Aorta (tissue), 5 donors: Measurements from ENCODE around the gene PTPRN2. TPM values are rescaled to one million over a fixed set of nuclear protein-coding genes. Genes with fewer than 3 reads are reported as not detected.
"Not testable (repeated sequence)": the region's sequence is repeated elsewhere in the genome, so short reads cannot be mapped to it uniquely, and the experiment has no call there.

ENCODE experiments used
- ATAC-seq: fragments of 200-7000 bp; cut with Tn5 transposase; one replicate; pipeline ENCODE4 v1.9.1; 2022; ENCODE audit warnings: moderate library complexity; ENCODE audit not compliant: low FRiP score
- DNase-seq, 2 donors: peaks; one replicate each; pipeline ENCODE4 v3.0.0-alpha.2; 2020
- H3K27ac ChIP-seq, 2 donors: one replicate each; pipeline ENCODE4 v1.5.1; 2013; ENCODE audit warnings: low read length in 2 of 2, mild to moderate bottlenecking in 2 of 2, moderate library complexity in 2 of 2, control low read depth in 1 of 2, inconsistent platforms in 1 of 2, low read depth in 1 of 2
- H3K27me3 ChIP-seq, 2 donors: one replicate each; pipeline ENCODE4 v1.6.1; 2013; ENCODE audit warnings: control low read depth in 1 of 2, low read length in 1 of 2, mild to moderate bottlenecking in 1 of 2, moderate library complexity in 1 of 2; ENCODE audit not compliant: insufficient read depth in 2 of 2, control insufficient read depth in 1 of 2
- H3K36me3 ChIP-seq, 2 donors: one replicate each; pipeline ENCODE4 v1.6.1; 2013; ENCODE audit warnings: control low read depth in 1 of 2, low read length in 1 of 2, mild to moderate bottlenecking in 1 of 2; ENCODE audit not compliant: insufficient read depth in 2 of 2, control insufficient read depth in 1 of 2
- H3K4me1 ChIP-seq, 2 donors: one replicate each; pipeline ENCODE4 v1.6.1; 2013; ENCODE audit warnings: low read length in 2 of 2, control low read depth in 1 of 2, mild to moderate bottlenecking in 1 of 2, moderate library complexity in 1 of 2; ENCODE audit not compliant: insufficient read depth in 2 of 2, control insufficient read depth in 1 of 2
- H3K4me3 ChIP-seq, 2 donors: one replicate each; pipeline ENCODE4 v1.5.1; 2013; ENCODE audit warnings: low read length in 2 of 2, control low read depth in 1 of 2, mild to moderate bottlenecking in 1 of 2
- H3K9me3 ChIP-seq: one replicate; pipeline ENCODE4 v1.6.1; 2013; ENCODE audit warnings: mild to moderate bottlenecking, low read length; ENCODE audit not compliant: control insufficient read depth
- WGBS, 2 donors: extraction: QIAGEN DNeasy Blood & Tissue Kit; methylation state at CpG; one replicate each; pipeline ENCODE4 v1.1.7; 2013; 5-methylcytosine and 5-hydroxymethylcytosine counted together
- intact Hi-C, 2 donors: fragments of 100-400 bp; cut with DNase I; formaldehyde crosslinking; loops; one replicate each; pipeline versions ENCODE4 v1.14.2 to v1.15.0; 2022
- polyA plus RNA-seq, 2 donors: library from polyadenylated mRNA; stranded (reverse); fragments of 200-250 nt; gene quantifications; one replicate each; pipeline ENCODE4 v1.2.3, GENCODE V29; 2013
- total RNA-seq, 2 donors: library from RNA; stranded (reverse); fragmentation: NEBNext Ultra II Directional; extraction: Animal tissue kit (Norgen Biotek cat#: 25700); gene quantifications; one replicate each; pipeline ENCODE4 v1.2.1, GENCODE V29; 2021
- donor health status: healthy with polysubstance abuse.
- donor health status: Bipolar disorder and iron deficiency.
- donor health status: DM: no; HTN: no; CAD: no.
- donor health status: DM: no; HTN: no; CAD: no.
- donor health status: DM: yes; HTN: yes; CAD: no.

Gene PTPRN2
- total and polyA plus RNA-seq, 4 donors = 0.67 to 3.3 (median 1.4) TPM

DNA sequence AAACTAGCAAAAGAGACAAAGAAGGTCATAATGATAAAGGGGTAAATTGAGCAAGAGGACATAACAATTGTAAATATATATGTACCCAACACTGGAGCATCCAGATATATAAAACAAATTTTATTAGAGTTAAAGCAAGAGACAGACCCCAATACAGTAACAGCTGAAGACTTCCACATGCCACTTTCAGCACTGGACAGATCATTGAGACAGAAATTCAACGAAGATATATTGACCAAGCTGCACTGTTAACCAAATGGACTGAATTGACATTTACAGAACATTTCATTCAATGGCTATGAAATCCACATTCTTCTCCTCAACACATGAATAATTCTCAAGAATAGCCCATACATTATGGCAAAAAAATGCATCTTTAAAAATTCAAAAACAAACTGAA, 378.2 kb downstream of the PTPRN2 start:
- Histone ChIP-seq H3K27me3 (no peaks in the 10 kb centered on the region), H3K27ac (no peak overlapping the region), H3K36me3 (no peaks in the 10 kb centered on the region), H3K4me3 (no peak overlapping the region), H3K4me1 (no peaks in the 10 kb centered on the region), H3K9me3 (peaks cover 6% of the 10 kb centered on the region)
- DNase-seq (no peak), ATAC-seq (no peak)
- WGBS, 2 donors = 70 to 77% methylated on average over 1 of the region's 1 CpG
- intact Hi-C loops = no loop called here

DNA sequence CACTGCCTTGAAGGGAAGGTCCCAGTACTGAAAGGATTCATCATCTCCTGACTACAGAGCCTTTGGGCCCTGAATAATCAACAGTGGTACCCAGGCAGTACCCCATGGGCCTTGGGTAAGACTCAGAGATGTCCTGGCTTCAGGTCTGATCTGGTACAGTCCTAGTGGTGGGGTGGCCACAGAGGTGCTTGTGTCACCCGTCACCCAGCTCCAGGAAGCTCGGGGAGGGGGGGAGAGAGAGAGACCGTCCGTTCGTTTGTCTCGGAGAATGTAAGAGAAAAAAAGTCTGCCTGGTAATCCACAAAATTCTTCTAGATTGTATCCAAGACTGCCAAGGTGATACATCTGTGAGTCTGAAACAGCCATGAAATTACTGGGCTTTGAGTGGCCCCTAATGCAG, 381.3 kb downstream of the PTPRN2 start:
- Histone ChIP-seq H3K4me3 (no peak overlapping the region), H3K27ac (no peak overlapping the region), H3K9me3 (peaks cover 6% of the 10 kb centered on the region), H3K4me1 (no peaks in the 10 kb centered on the region), H3K27me3 (no peaks in the 10 kb centered on the region), H3K36me3 (no peaks in the 10 kb centered on the region)
- intact Hi-C loops = no loop called here
- WGBS, 2 donors = 80% methylated on average over 6 of the region's 6 CpGs
- DNase-seq (no peak), ATAC-seq (no peak)

DNA sequence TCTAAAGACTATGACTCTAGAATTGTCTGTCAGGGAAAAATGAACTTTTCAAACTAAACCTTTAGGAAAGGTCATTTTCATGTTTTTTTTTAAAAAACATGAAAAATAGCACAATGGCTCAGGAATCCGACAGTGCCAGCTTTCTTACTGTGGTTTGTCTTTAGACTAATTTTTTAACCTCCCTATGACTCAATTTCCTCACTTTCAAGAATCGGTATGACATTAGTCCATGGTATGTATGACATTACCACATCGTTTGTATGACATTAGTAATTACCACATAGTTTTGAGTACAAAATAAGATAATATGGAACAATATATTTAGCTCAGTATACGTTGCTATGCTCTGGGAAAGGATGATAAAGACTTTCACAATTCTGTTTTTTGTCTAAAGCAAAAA, 383.2 kb downstream of the PTPRN2 start:
- ATAC-seq = no peak
- intact Hi-C loops = no loop called here
- WGBS, 2 donors = 55 to 63% methylated on average over 4 of the region's 4 CpGs
- Histone ChIP-seq H3K36me3 (no peaks in the 10 kb centered on the region), H3K9me3 (peaks cover 6% of the 10 kb centered on the region), H3K4me1 (no peaks in the 10 kb centered on the region), H3K4me3 (no peak overlapping the region), H3K27ac (no peak overlapping the region), H3K27me3 (no peaks in the 10 kb centered on the region)
- DNase-seq = no peak

DNA sequence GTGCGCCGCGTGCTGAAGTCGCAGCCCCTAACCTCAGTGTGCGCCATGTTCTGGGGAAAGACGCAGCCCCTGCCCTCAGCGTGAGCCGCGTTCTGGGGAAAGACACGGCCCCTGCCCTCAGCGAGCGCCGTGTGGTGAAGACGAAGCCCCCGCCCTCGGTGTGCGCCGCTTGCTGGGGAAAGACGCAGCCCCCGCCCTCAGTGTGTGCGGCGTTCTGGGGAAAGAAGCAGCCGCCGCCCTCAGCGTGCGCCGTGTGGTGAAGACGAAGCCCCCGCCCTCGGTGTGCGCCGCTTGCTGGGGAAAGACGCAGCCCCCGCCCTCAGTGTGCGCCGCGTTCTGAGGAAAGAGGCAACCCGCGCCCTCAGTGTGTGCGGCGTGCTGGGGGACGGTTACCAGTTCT, 383.7 kb downstream of the PTPRN2 start:
- DNase-seq, H3K27me3 ChIP-seq, H3K9me3 ChIP-seq, H3K4me3 ChIP-seq, H3K36me3 ChIP-seq, H3K4me1 ChIP-seq, intact Hi-C loops, ATAC-seq, H3K27ac ChIP-seq: not testable (repeated sequence)
- 11 to 15% methylated on average over 42 of the region's 42 CpGs for WGBS, 2 donors

DNA sequence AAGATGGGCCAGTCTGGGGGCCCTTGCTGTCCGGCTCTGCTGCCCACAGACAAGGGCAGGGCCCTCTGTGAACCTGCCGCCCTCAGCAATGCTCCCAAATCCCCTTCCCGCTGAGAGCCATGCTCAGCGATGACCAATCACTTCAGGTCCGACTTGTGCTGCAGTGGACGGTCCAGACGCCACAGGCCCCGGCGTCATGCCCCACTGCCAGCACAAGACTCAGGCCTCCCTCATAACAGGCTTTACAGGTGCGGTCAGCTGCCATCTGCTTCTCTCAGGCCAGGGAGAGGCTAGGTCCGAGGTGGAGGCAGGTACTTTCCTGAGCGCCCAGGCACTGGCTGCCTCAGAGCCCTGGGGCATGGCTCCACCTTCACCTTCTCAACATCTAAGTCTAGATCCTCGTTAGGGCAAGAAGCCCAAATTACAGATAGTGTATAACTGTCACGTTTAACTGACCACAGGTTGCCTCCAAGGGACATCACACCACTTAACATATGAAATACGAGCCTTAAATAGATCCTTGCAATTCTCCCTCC, 393.2 kb downstream of the PTPRN2 start:
- no peak overlapping the region for H3K4me3 ChIP-seq
- H3K4me1 ChIP-seq = no peaks in the 10 kb centered on the region
- H3K27me3 ChIP-seq = no peaks in the 10 kb centered on the region
- H3K36me3 ChIP-seq = no peaks in the 10 kb centered on the region
- peaks cover 2% of the 10 kb centered on the region for H3K9me3 ChIP-seq
- no peak overlapping the region for H3K27ac ChIP-seq
- WGBS, 2 donors = 83% methylated on average over 15 of the region's 15 CpGs
- no peak for DNase-seq
- ATAC-seq = no peak
- intact Hi-C loops = no loop called here

DNA sequence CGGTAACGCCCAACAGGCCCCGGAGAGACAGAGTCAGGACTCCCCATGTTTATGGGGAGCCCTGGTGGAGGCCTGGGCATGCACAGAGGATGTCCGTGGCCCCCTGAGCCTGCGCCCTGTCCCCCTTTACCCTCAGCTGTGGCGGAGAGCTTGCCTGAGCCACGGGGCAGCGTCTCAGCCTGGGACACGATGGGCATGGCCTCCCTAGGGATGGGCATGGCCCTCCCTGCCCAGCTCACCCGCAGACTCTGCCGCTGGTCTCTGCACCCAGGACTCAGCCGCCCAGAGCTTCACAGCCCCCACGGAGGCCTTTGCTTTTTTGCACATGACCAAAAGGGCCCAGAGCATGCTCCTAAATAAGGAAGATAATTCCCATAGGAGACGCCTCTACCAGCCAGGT, 394.2 kb downstream of the PTPRN2 start:
- Histone ChIP-seq H3K27me3 (no peaks in the 10 kb centered on the region), H3K4me1 (no peaks in the 10 kb centered on the region), H3K9me3 (peaks cover 2% of the 10 kb centered on the region), H3K27ac (no peak overlapping the region), H3K36me3 (no peaks in the 10 kb centered on the region), H3K4me3 (no peak overlapping the region)
- no peak for DNase-seq
- WGBS, 2 donors = 87 to 90% methylated on average over 14 of the region's 14 CpGs
- ATAC-seq = no peak
- intact Hi-C loops = no loop called here

DNA sequence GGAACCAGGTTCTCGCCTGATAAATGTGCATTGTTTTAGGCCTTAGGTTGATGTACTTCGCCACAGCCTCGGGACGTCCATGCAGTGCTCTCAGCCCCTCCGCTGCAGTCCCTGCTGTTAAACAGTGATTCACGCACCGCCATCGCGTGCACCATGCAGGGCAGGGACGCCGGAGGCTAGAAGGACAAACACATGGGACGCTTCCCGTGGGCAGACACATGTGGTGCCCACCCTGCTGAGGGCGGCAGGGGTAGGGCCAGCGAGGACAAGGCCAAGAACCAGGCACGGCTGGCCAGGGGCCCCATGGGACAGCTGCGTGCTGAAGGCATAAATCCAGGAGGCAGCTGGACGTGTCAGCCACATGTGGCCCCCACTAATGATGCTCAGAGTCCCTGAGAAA, 394.7 kb downstream of the PTPRN2 start:
- DNase-seq (no peak), ATAC-seq (peak; percentile 13)
- Histone ChIP-seq H3K9me3 (peaks cover 2% of the 10 kb centered on the region), H3K27me3 (no peaks in the 10 kb centered on the region), H3K36me3 (no peaks in the 10 kb centered on the region), H3K4me3 (no peak overlapping the region), H3K27ac (no peak overlapping the region), H3K4me1 (no peaks in the 10 kb centered on the region)
- WGBS, 2 donors = 67 to 79% methylated on average over 18 of the region's 18 CpGs
- intact Hi-C loops = no loop called here

DNA sequence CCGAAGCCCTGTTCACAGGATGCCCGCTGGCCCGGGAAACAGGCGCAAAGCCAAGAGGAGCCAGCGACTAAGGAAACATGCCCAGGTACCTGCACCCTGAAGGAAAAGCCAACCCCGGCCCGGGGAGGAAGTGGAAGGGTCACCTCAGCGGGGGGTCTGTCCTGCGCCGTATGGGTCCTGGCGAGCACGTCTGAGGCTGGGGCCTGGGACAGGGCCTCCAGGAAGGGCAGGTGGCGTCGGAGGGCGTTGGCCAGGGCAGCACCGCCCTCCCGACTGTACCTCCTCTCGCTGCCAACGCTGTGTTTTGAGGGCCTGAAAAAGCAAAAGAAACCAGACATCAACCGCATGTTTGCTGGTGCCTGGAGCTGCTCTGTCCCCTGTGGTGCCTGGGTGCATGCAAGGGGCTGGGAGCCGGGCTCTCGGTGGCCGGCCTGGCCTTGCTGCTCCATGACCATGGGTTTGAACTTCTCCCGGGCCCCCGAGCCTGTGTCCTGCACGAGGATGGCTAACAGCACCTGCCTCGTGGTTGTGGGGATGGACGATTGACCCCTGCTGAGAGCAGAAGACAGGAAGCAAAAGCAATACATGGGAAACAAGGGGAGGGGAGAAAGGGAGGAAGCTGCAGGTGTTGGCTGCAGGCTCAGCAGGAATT, 395.3 kb downstream of the PTPRN2 start:
- intact Hi-C loops = no loop called here

DNA sequence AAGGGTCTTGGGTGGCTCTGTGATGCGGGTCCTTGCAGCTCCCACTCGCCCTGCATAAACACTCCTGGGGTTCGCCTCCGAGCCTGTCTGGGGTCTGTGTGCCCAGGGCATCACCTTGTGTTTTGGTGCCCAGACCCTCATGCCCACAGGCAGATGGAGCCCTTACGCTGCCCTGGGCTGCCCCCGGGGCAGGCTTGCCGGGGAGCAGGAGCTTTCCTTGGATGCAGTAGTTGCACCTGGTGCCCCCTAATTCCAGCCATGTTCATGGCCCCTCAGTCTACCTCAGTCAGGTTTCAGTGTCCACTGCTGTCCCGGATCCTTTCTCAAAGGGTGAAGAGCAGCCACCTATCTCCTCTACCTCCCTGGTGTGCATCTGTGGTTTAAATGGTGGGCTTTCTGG, 396.0 kb downstream of the PTPRN2 start:
- H3K4me3 ChIP-seq = no peak overlapping the region
- intact Hi-C loops = no loop called here
- WGBS, 2 donors = 90 to 94% methylated on average over 8 of the region's 8 CpGs
- DNase-seq (no peak), ATAC-seq (no peak)
- no peaks in the 10 kb centered on the region for H3K4me1 ChIP-seq
- no peak overlapping the region for H3K27ac ChIP-seq
- peaks cover 2% of the 10 kb centered on the region for H3K9me3 ChIP-seq
- H3K36me3 ChIP-seq = no peaks in the 10 kb centered on the region
- no peaks in the 10 kb centered on the region for H3K27me3 ChIP-seq

More for the DNA sequence above, 395.3 kb downstream of the PTPRN2 start:
- 85 to 87% methylated on average over 28 of the region's 28 CpGs for WGBS, 2 donors
- ATAC-seq = no peak
- H3K9me3 ChIP-seq = peaks cover 2% of the 10 kb centered on the region
- no peaks in the 10 kb centered on the region for H3K36me3 ChIP-seq
- H3K4me1 ChIP-seq = no peaks in the 10 kb centered on the region
- DNase-seq = no peak
- H3K4me3 ChIP-seq = no peak overlapping the region
- no peak overlapping the region for H3K27ac ChIP-seq
- H3K27me3 ChIP-seq = no peaks in the 10 kb centered on the region
